ENCODE data around the gene MAGI2. TPM values are rescaled to one million over a fixed set of nuclear protein-coding genes. Genes with fewer than 3 reads are reported as not detected.

MAGI2 gene
- total RNA-seq, 1 donor from 2014 or later: 4.0 TPM

DNA sequence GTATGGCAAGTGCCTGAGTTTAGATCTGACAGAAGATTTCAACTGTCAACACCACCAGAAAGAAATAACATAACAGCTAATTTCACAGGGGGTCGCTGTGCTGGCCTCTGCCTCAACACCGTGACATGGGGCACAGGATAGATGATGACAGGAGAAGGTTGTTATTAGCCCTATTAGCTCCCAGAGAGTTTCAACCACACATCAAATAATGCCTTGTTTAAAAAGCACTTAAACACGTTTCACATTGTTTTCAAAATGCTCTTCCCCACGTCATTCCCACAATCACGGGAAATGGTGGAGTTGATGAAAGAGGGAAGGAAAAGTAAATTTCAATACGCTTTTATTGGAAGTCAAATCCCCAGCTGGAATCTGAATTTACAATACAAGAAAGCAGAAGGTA is 184.7 kb downstream of the MAGI2 start:
- H3K27ac ChIP-seq: no peak overlapping the region
- H3K4me3 ChIP-seq: no peak overlapping the region
- H3K9me3 ChIP-seq: no peaks in the 10 kb centered on the region
- H3K4me1 ChIP-seq: no peaks in the 10 kb centered on the region
- no peaks in the 10 kb centered on the region for H3K27me3 ChIP-seq
- no peaks in the 10 kb centered on the region for H3K36me3 ChIP-seq
- no peak for TF ChIP-seq CTCF (IDR thresholded peaks at IDR 0.05)
- no peak for DNase-seq (ENCODE audit: low spot score in 2 of 2)
- intact Hi-C loops (cut with DNase I): no loop called here

GRCh38 chr7:79258826-79259225 is 194.6 kb downstream of the MAGI2 start:
- H3K36me3 ChIP-seq: no peaks in the 10 kb centered on the region
- H3K27ac ChIP-seq: no peak overlapping the region
- H3K9me3 ChIP-seq: no peaks in the 10 kb centered on the region
- H3K4me1 ChIP-seq: no peaks in the 10 kb centered on the region
- no peak overlapping the region for H3K4me3 ChIP-seq
- H3K27me3 ChIP-seq: no peaks in the 10 kb centered on the region
- DNase-seq (ENCODE audit: low spot score in 2 of 2): no peak
- intact Hi-C loops (cut with DNase I): no loop called here
- no peak for TF ChIP-seq CTCF (IDR thresholded peaks at IDR 0.05)

- Histone ChIP-seq H3K27me3 (no peaks in the 10 kb centered on the region), H3K9me3 (no peaks in the 10 kb centered on the region), H3K4me3 (no peak overlapping the region), H3K27ac (no peak overlapping the region), H3K4me1 (no peaks in the 10 kb centered on the region), H3K36me3 (no peaks in the 10 kb centered on the region)
- TF ChIP-seq CTCF (IDR thresholded peaks at IDR 0.05): no peak
- intact Hi-C loops (cut with DNase I): no loop called here
- DNase-seq (ENCODE audit: low spot score in 2 of 2): no peak
Observed at GRCh38 chr7:79257959-79258358, 195.5 kb downstream of the MAGI2 start.

- Histone ChIP-seq H3K4me3 (no peak overlapping the region), H3K36me3 (no peaks in the 10 kb centered on the region), H3K4me1 (no peaks in the 10 kb centered on the region), H3K9me3 (peaks cover 0 to 7% of the 10 kb centered on the region in 2 donors), H3K27ac (no peak overlapping the region), H3K27me3 (no peaks in the 10 kb centered on the region)
- intact Hi-C loops (cut with DNase I): no loop called here
- TF ChIP-seq CTCF (IDR thresholded peaks at IDR 0.05): no peak
- DNase-seq (ENCODE audit: low spot score in 2 of 2): no peak
Observed at GRCh38 chr7:79245623-79246249, 207.7 kb downstream of the MAGI2 start.

DNA sequence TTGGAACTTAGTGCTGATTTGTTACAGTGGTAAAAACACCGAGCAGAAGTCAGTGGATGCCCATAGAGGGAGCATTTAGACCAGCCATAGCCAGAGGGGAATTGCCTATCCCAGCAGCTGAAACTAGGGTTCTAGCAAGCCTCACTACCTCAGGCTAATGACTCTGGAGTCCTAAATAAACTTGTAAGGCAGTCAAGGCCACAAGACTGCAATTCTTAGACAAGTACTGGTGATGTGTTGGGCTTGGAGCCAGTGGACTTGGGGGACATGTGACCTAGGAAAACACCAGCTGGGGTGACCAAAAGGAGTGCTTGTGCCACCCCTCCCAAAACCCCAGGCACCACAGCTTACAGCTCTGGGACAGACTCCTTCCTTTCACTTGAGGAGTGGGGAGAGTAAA is 209.0 kb downstream of the MAGI2 start:
- Histone ChIP-seq H3K9me3 (peaks cover 0 to 9% of the 10 kb centered on the region in 2 donors), H3K4me1 (no peaks in the 10 kb centered on the region), H3K4me3 (no peak overlapping the region), H3K36me3 (no peaks in the 10 kb centered on the region), H3K27ac (no peak overlapping the region), H3K27me3 (no peaks in the 10 kb centered on the region)
- DNase-seq (ENCODE audit: low spot score in 2 of 2): no peak
- no peak for TF ChIP-seq CTCF (IDR thresholded peaks at IDR 0.05)
- intact Hi-C loops (cut with DNase I): no loop called here

All from ascending aorta (tissue), 2 donors.